ENCODE measurements around the gene SAMD11. TPM values are rescaled to one million over a fixed set of nuclear protein-coding genes. Genes with fewer than 3 reads are reported as not detected.

SAMD11 gene
- total and polyA plus RNA-seq, 2 donors (not counting 1 experiment from before 2014, with no cell fraction given) = not detected

- no peak for TF ChIP-seq EZH2 (IDR thresholded peaks at IDR 0.05; ENCODE audit: borderline replicate concordance, insufficient read depth, low read depth, low read length, poor library complexity, severe bottlenecking)
- no peak for TF ChIP-seq CTCF (IDR thresholded peaks at IDR 0.05)
- Histone ChIP-seq H3K27me3 (replicated peaks in 1 of 4; ENCODE audit: control extremely low read depth in 1 of 4, control insufficient read depth in 3 of 4, insufficient read depth in 4 of 4, low read length in 3 of 4) (no peaks in the 10 kb centered on the region), H3K79me2 (ENCODE audit: control insufficient read depth, insufficient read depth, low read length) (peaks cover 23% of the 10 kb centered on the region), H3K4me2 (replicated peaks; ENCODE audit: low read depth, low read length, poor library complexity, severe bottlenecking) (no peak overlapping the region), H3K9me3 (ENCODE audit: control extremely low read depth in 1 of 3, control insufficient read depth in 2 of 3, insufficient read depth in 1 of 3, low read length in 2 of 3) (no peaks in the 10 kb centered on the region), H3K9ac (ENCODE audit: low read length) (no peak overlapping the region), H3K27ac (ENCODE audit: low read length in 2 of 2) (no peak overlapping the region), H2AFZ (ENCODE audit: insufficient read depth, low read depth, low read length, poor library complexity, severe bottlenecking) (no peak overlapping the region), H3K4me3 (ENCODE audit: control extremely low read depth in 1 of 5, extremely low read depth in 1 of 5, insufficient read depth in 1 of 5, low read depth in 2 of 5, low read length in 4 of 5) (no peak overlapping the region), H3K4me1 (ENCODE audit: control insufficient read depth in 2 of 2, insufficient read depth in 2 of 2, low read length in 2 of 2) (peaks cover 24 to 37% of the 10 kb centered on the region in 2 donors), H3K36me3 (replicated peaks in 1 of 2; ENCODE audit: control extremely low read depth in 1 of 2, control insufficient read depth in 1 of 2, extremely low read depth in 1 of 2, insufficient read depth in 2 of 2, low read length in 1 of 2) (peaks cover 0 to 67% of the 10 kb centered on the region in 2 experiments), H4K20me1 (ENCODE audit: control insufficient read depth, insufficient read depth, low read length, poor library complexity, severe bottlenecking) (peaks cover 81% of the 10 kb centered on the region)
- peaks cover 14% of the 10 kb centered on the region for H3K4me1 Mint-ChIP-seq
- 46% methylated on average over 6 of the region's 6 CpGs for WGBS (ENCODE audit: insufficient coverage)
- intact Hi-C loops (cut with micrococcal nuclease) = no loop called here
- no peak overlapping the region for H3K27ac Mint-ChIP-seq
- ATAC-seq (ENCODE audit: low read depth) (no peak), DNase-seq (no peak)
- ChIA-PET CTCF (no interaction called here), POLR2A (interaction anchor here (0.6 kb wide), 1 partner anchor 12 kb away, joined by 4 read pairs; no protein-coding TSS in a partner anchor)
- H3K9me3 Mint-ChIP-seq (ENCODE audit: insufficient read depth) = no peaks in the 10 kb centered on the region
- no peak overlapping the region for H3K4me3 Mint-ChIP-seq
- H3K27me3 Mint-ChIP-seq = no peaks in the 10 kb centered on the region
Measured at GRCh38 chr1:955474-955873, 31.8 kb downstream of the SAMD11 start.

- Mint-ChIP-seq H3K27me3 (no peaks in the 10 kb centered on the region), H3K4me3 (no peak overlapping the region), H3K9me3 (ENCODE audit: insufficient read depth) (no peaks in the 10 kb centered on the region), H3K4me1 (peaks cover 14% of the 10 kb centered on the region), H3K27ac (no peak overlapping the region)
- Histone ChIP-seq H3K4me3 (ENCODE audit: control extremely low read depth in 1 of 5, extremely low read depth in 1 of 5, insufficient read depth in 1 of 5, low read depth in 2 of 5, low read length in 4 of 5) (no peak overlapping the region), H3K4me1 (ENCODE audit: control insufficient read depth in 2 of 2, insufficient read depth in 2 of 2, low read length in 2 of 2) (peaks cover 24 to 42% of the 10 kb centered on the region in 2 donors), H3K4me2 (replicated peaks; ENCODE audit: low read depth, low read length, poor library complexity, severe bottlenecking) (no peak overlapping the region), H3K79me2 (ENCODE audit: control insufficient read depth, insufficient read depth, low read length) (peaks cover 23% of the 10 kb centered on the region), H3K27ac (ENCODE audit: low read length in 2 of 2) (no peak overlapping the region), H3K9ac (ENCODE audit: low read length) (no peak overlapping the region), H3K9me3 (ENCODE audit: control extremely low read depth in 1 of 3, control insufficient read depth in 2 of 3, insufficient read depth in 1 of 3, low read length in 2 of 3) (no peaks in the 10 kb centered on the region), H4K20me1 (ENCODE audit: control insufficient read depth, insufficient read depth, low read length, poor library complexity, severe bottlenecking) (peaks cover 69% of the 10 kb centered on the region), H3K36me3 (replicated peaks in 1 of 2; ENCODE audit: control extremely low read depth in 1 of 2, control insufficient read depth in 1 of 2, extremely low read depth in 1 of 2, insufficient read depth in 2 of 2, low read length in 1 of 2) (peaks cover 0 to 56% of the 10 kb centered on the region in 2 experiments), H2AFZ (ENCODE audit: insufficient read depth, low read depth, low read length, poor library complexity, severe bottlenecking) (no peak overlapping the region), H3K27me3 (replicated peaks in 1 of 4; ENCODE audit: control extremely low read depth in 1 of 4, control insufficient read depth in 3 of 4, insufficient read depth in 4 of 4, low read length in 3 of 4) (no peaks in the 10 kb centered on the region)
- ChIA-PET CTCF (no interaction called here), POLR2A (no interaction called here)
- TF ChIP-seq EZH2 (IDR thresholded peaks at IDR 0.05; ENCODE audit: borderline replicate concordance, insufficient read depth, low read depth, low read length, poor library complexity, severe bottlenecking) (no peak), CTCF (IDR thresholded peaks at IDR 0.05) (no peak)
- ATAC-seq (ENCODE audit: low read depth) = no peak
- DNase-seq = no peak
- intact Hi-C loops (cut with micrococcal nuclease) = no loop called here
- 95% methylated on average over 11 of the region's 11 CpGs for WGBS (ENCODE audit: insufficient coverage)
Measured at GRCh38 chr1:956636-957035, 32.9 kb downstream of the SAMD11 start.
